Neural cell (in vitro differentiated cells): ENCODE results near the gene RAB40B. TPM values are rescaled to one million over a fixed set of nuclear protein-coding genes. Genes with fewer than 3 reads are reported as not detected.

Source experiments
- H2AFZ ChIP-seq: fragments of 200-600, 300-800 bp; sonication (generic), shearing (Covaris generic); 2 replicates; pipeline ENCODE4 v1.6.0; 2014; ENCODE audit warnings: low read depth, mild to moderate bottlenecking, antibody characterized with exemption, low read length, moderate library complexity
- H3F3A ChIP-seq: fragments of 200-600 bp; shearing (Covaris generic); 2 replicates; pipeline ENCODE4 v1.6.1; 2016; ENCODE audit warnings: mild to moderate bottlenecking, moderate library complexity, mixed read lengths, antibody characterized with exemption, low read length; ENCODE audit not compliant: insufficient read depth, poor library complexity, severe bottlenecking
- H3K27ac ChIP-seq: fragments of 200-600, 300-800 bp; sonication (generic), shearing (Covaris generic); 2 replicates; pipeline ENCODE4 v1.5.1; 2014; ENCODE audit warnings: mild to moderate bottlenecking, low read length, moderate library complexity
- H3K27me3 ChIP-seq: fragments of 300-800, 200-600 bp; sonication (generic), shearing (Covaris generic); 2 replicates; pipeline ENCODE4 v1.6.0; 2014; ENCODE audit warnings: mild to moderate bottlenecking, low read depth, low read length, moderate library complexity; ENCODE audit not compliant: insufficient read depth
- H3K36me3 ChIP-seq: fragments of 300-800, 200-600 bp; sonication (generic), shearing (Covaris generic); 2 replicates; pipeline ENCODE4 v1.5.1; 2014; ENCODE audit warnings: mild to moderate bottlenecking, antibody characterized with exemption, low read length, moderate library complexity; ENCODE audit not compliant: insufficient read depth
- H3K4me2 ChIP-seq: fragments of 300-800, 200-600 bp; sonication (generic), shearing (Covaris generic); 2 replicates; pipeline ENCODE4 v1.6.0; 2014; ENCODE audit warnings: mild to moderate bottlenecking, low read length
- H3K4me3 ChIP-seq: fragments of 300-800, 200-600 bp; sonication (generic), shearing (Covaris generic); 2 replicates; pipeline ENCODE4 v1.5.1; 2014; ENCODE audit warnings: mild to moderate bottlenecking, low read length, moderate library complexity
- H3K79me2 ChIP-seq: fragments of 200-600 bp; shearing (Covaris generic); replicated peaks from 2 replicates; pipeline ENCODE4 v1.6.0; 2014; ENCODE audit warnings: mild to moderate bottlenecking, low read length, moderate library complexity; ENCODE audit not compliant: insufficient read depth
- H3K9ac ChIP-seq: fragments of 300-800, 200-600 bp; sonication (generic), shearing (Covaris generic); 2 replicates; pipeline ENCODE4 v1.6.1; 2016; ENCODE audit warnings: mild to moderate bottlenecking, low read length, mixed read lengths
- H3K9me2 ChIP-seq: fragments of 200-600 bp; shearing (Covaris generic); 2 replicates; pipeline ENCODE4 v1.6.1; 2016; ENCODE audit warnings: mild to moderate bottlenecking, low read length, mixed read lengths; ENCODE audit not compliant: insufficient read depth
- H3K9me3 ChIP-seq: fragments of 200-600, 300-800 bp; sonication (generic), shearing (Covaris generic); 2 replicates; pipeline ENCODE4 v1.6.1; 2016; ENCODE audit warnings: mild to moderate bottlenecking, mixed run types, low read length, moderate library complexity, mixed read lengths
- H4K20me1 ChIP-seq: fragments of 200-600 bp; shearing (Covaris generic); 2 replicates; pipeline ENCODE4 v1.6.1; 2016; ENCODE audit warnings: mild to moderate bottlenecking, mixed run types; ENCODE audit not compliant: insufficient read depth
- CTCF ChIP-seq: fragments of 450-650 bp; IDR thresholded peaks from 2 replicates; pipeline ENCODE4 v1.5.1; 2014; ENCODE audit warnings: antibody characterized with exemption, mild to moderate bottlenecking, moderate library complexity; ENCODE audit not compliant: poor library complexity, severe bottlenecking
- EP300 ChIP-seq: fragments of 450-650 bp; conservative IDR thresholded peaks from 2 replicates; pipeline ENCODE4 v1.6.1; 2014; ENCODE audit warnings: antibody characterized with exemption, mild to moderate bottlenecking, moderate library complexity; ENCODE audit not compliant: poor library complexity, severe bottlenecking
- EZH2 ChIP-seq: fragments of 200-600, 300-800 bp; shearing (Covaris generic), sonication (generic); IDR thresholded peaks from 2 replicates; pipeline ENCODE4 v1.6.1; 2014; ENCODE audit warnings: antibody characterized with exemption, low read length, borderline replicate concordance, mild to moderate bottlenecking; ENCODE audit not compliant: insufficient read depth, poor library complexity, severe bottlenecking
- MXI1 ChIP-seq: fragments of 450-650 bp; conservative IDR thresholded peaks from 2 replicates; pipeline ENCODE4 v1.6.1; 2014; ENCODE audit warnings: antibody characterized with exemption, mild to moderate bottlenecking; ENCODE audit not compliant: poor library complexity, severe bottlenecking
- POLR2AphosphoS5 ChIP-seq: IDR thresholded peaks from 2 replicates; pipeline ENCODE4 v1.6.1; 2012
- RAD21 ChIP-seq: fragments of 450-650 bp; conservative IDR thresholded peaks from 2 replicates; pipeline ENCODE4 v1.6.1; 2014; ENCODE audit warnings: antibody characterized with exemption, mild to moderate bottlenecking, moderate library complexity
- REST ChIP-seq: IDR thresholded peaks from 2 replicates; pipeline ENCODE4 v1.6.1; 2012; ENCODE audit warnings: borderline replicate concordance
- SMC3 ChIP-seq: fragments of 450-650 bp; conservative IDR thresholded peaks from 2 replicates; pipeline ENCODE4 v1.6.1; 2014; ENCODE audit warnings: antibody characterized with exemption, mild to moderate bottlenecking, moderate library complexity; ENCODE audit not compliant: poor library complexity
- TAF1 ChIP-seq: IDR thresholded peaks from 2 replicates; pipeline ENCODE4 v1.6.1; 2012; ENCODE audit warnings: low read depth
- polyA plus RNA-seq: library from polyadenylated mRNA; depleted of rRNA; stranded (reverse); fragments of >200 nt; gene quantifications from 2 replicates; pipeline ENCODE4 v1.2.3, GENCODE V29; 2014

The RAB40B gene
- polyA plus RNA-seq, 1 donor from 2014 or later: 37.2 TPM

- Histone ChIP-seq H3K9ac (no peak overlapping the region), H3K9me2 (no peaks in the 10 kb centered on the region), H2AFZ (no peak overlapping the region), H3K4me2 (no peak overlapping the region), H4K20me1 (no peaks in the 10 kb centered on the region), H3K4me3 (no peak overlapping the region), H3K9me3 (peaks cover 4% of the 10 kb centered on the region), H3K27me3 (no peaks in the 10 kb centered on the region), H3K27ac (no peak overlapping the region), H3K79me2 (no peaks in the 10 kb centered on the region), H3K36me3 (no peaks in the 10 kb centered on the region), H3F3A (no peaks in the 10 kb centered on the region)
- TF ChIP-seq EZH2: no peak
- TF ChIP-seq POLR2AphosphoS5: no peak
- TF ChIP-seq REST: no peak
- TF ChIP-seq MXI1: no peak
- TF ChIP-seq EP300: no peak
- TF ChIP-seq TAF1: no peak
- TF ChIP-seq RAD21: no peak
- TF ChIP-seq SMC3: no peak
Measured at GRCh38 chr17:82677353-82677925, 21.1 kb downstream of the RAB40B start.

- Histone ChIP-seq H3K79me2 (no peaks in the 10 kb centered on the region), H4K20me1 (no peaks in the 10 kb centered on the region), H3K36me3 (no peaks in the 10 kb centered on the region), H3K9me3 (no peaks in the 10 kb centered on the region), H2AFZ (no peak overlapping the region), H3K27me3 (no peaks in the 10 kb centered on the region), H3K27ac (no peak overlapping the region), H3K4me2 (no peak overlapping the region), H3F3A (no peaks in the 10 kb centered on the region), H3K4me3 (no peak overlapping the region), H3K9ac (no peak overlapping the region), H3K9me2 (no peaks in the 10 kb centered on the region)
- no peak for TF ChIP-seq CTCF
- no peak for TF ChIP-seq EZH2
- no peak for TF ChIP-seq SMC3
- TF ChIP-seq MXI1: no peak
- no peak for TF ChIP-seq EP300
- no peak for TF ChIP-seq REST
Measured at GRCh38 chr17:82675476-82676245, 22.8 kb downstream of the RAB40B start.
